Testis (tissue), 3 donors: ENCODE measurements around the gene TEDDM1. TPM values are rescaled to one million over a fixed set of nuclear protein-coding genes. Genes with fewer than 3 reads are reported as not detected.

Experiments
- DNase-seq: peaks from one replicate; pipeline ENCODE4 v3.0.0-alpha.2; 2019
- H3K27ac ChIP-seq, 2 donors: fragments of 200-600 bp; sonication (generic); one replicate each; pipeline ENCODE4 v1.5.1; 2019
- H3K27me3 ChIP-seq: fragments of 200-600 bp; sonication (generic); one replicate; pipeline ENCODE4 v1.5.1; 2019
- H3K36me3 ChIP-seq: fragments of 200-600 bp; sonication (generic); one replicate; pipeline ENCODE4 v1.5.1; 2017; ENCODE audit warnings: low read depth; ENCODE audit errors: missing control alignments
- H3K4me1 ChIP-seq: fragments of 200-600 bp; sonication (generic); one replicate; pipeline ENCODE4 v1.5.1; 2019
- H3K4me3 ChIP-seq, 2 donors: fragments of 200-600 bp; sonication (generic); one replicate each; pipeline ENCODE4 v1.5.1; 2017 to 2019
- H3K9me3 ChIP-seq: fragments of 200-600 bp; sonication (generic); one replicate; pipeline ENCODE4 v1.5.1; 2017
- CTCF ChIP-seq, 3 experiments: fragments of 450-650 bp in 2 of 3; fragments of 200-600 bp in 1 of 3; sonication (generic) in 1 of 3; IDR thresholded peaks; one replicate each; pipeline ENCODE4 v1.5.1; 2016 to 2019; ENCODE audit warnings: antibody characterized with exemption in 3 of 3, mild to moderate bottlenecking in 2 of 3, moderate library complexity in 1 of 3
- POLR2A ChIP-seq: fragments of 450-650 bp; IDR thresholded peaks from one replicate; pipeline ENCODE4 v1.6.1; 2017; ENCODE audit warnings: antibody characterized with exemption, mild to moderate bottlenecking, moderate library complexity
- WGBS, 2 donors: methylation state at CpG; one replicate each; pipeline ENCODE4 v1.1.5; 2018; 5-methylcytosine and 5-hydroxymethylcytosine counted together
- intact Hi-C: fragments of 100-400 bp; cut with DNase I; formaldehyde crosslinking; loops from one replicate; pipeline ENCODE4 v1.15.1; 2023; ENCODE audit warnings: low total_unique reads
- polyA plus RNA-seq: library from polyadenylated mRNA; stranded (reverse); fragments of 350-450 nt; fragmentation: Illumina TruSeq; extraction: RNeasy Lipid Tissue Mini Kit (QIAGEN cat#74804); gene quantifications from one replicate; pipeline ENCODE4 v1.2.3, GENCODE V29; 2014; ENCODE audit warnings: low read depth, low replicate concordance; ENCODE audit not compliant: insufficient read depth
- total RNA-seq, 2 donors: library from RNA; depleted of rRNA; stranded (reverse); fragments of >200 nt; gene quantifications; one replicate each; pipeline ENCODE4 v1.2.3, GENCODE V29; 2016

The TEDDM1 gene
- total and polyA plus RNA-seq, 3 donors from 2014 or later, result not detected

GRCh38 chr1:182430263-182431068 lies 30.0 kb upstream of the TEDDM1 start:
- no peak for DNase-seq
- TF ChIP-seq POLR2A (no peak), CTCF (IDR thresholded peaks at IDR 0.05) (no peak)
- intact Hi-C loops, result no loop called here

DNA sequence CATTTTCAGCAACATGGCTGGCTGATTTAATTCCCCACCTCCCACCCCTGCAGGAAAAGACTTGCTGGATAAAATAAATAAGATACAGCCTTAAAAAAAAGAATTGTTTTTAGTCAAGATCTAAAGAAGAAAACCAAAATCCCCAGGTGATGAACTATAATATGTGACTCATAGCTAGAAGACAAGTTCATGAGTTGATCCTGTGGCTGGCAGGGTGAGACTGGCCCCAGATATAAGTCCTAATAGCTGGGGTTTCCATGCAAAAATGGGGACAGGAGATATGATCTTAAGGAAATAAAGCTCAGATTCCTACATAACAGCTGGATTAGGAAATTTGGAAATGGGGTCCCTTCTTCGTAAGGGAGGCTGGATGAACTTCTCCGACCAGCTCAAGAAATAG lies 27.6 kb upstream of the TEDDM1 start:
- DNase-seq, result no peak
- no peaks in the 10 kb centered on the region for H3K4me1 ChIP-seq
- H3K4me3 ChIP-seq, result no peak overlapping the region
- no peak for TF ChIP-seq POLR2A
- no peak for TF ChIP-seq CTCF (IDR thresholded peaks at IDR 0.05)
- 69 to 84% methylated on average over 2 of the region's 2 CpGs for WGBS, 2 donors
- no peaks in the 10 kb centered on the region for H3K9me3 ChIP-seq
- no peaks in the 10 kb centered on the region for H3K36me3 ChIP-seq
- intact Hi-C loops, result no loop called here
- H3K27ac ChIP-seq, result no peak overlapping the region
- no peaks in the 10 kb centered on the region for H3K27me3 ChIP-seq

More at GRCh38 chr1:182430263-182431068, 30.0 kb upstream of the TEDDM1 start:
- no peaks in the 10 kb centered on the region for H3K4me1 ChIP-seq
- H3K27me3 ChIP-seq, result no peaks in the 10 kb centered on the region
- no peaks in the 10 kb centered on the region for H3K36me3 ChIP-seq
- no peak overlapping the region for H3K4me3 ChIP-seq
- peak overlapping the region in 1 of 2 donors; percentile 4 for H3K27ac ChIP-seq
- WGBS, 2 donors, result 48 to 67% methylated on average over 11 of the region's 11 CpGs
- no peaks in the 10 kb centered on the region for H3K9me3 ChIP-seq

DNA sequence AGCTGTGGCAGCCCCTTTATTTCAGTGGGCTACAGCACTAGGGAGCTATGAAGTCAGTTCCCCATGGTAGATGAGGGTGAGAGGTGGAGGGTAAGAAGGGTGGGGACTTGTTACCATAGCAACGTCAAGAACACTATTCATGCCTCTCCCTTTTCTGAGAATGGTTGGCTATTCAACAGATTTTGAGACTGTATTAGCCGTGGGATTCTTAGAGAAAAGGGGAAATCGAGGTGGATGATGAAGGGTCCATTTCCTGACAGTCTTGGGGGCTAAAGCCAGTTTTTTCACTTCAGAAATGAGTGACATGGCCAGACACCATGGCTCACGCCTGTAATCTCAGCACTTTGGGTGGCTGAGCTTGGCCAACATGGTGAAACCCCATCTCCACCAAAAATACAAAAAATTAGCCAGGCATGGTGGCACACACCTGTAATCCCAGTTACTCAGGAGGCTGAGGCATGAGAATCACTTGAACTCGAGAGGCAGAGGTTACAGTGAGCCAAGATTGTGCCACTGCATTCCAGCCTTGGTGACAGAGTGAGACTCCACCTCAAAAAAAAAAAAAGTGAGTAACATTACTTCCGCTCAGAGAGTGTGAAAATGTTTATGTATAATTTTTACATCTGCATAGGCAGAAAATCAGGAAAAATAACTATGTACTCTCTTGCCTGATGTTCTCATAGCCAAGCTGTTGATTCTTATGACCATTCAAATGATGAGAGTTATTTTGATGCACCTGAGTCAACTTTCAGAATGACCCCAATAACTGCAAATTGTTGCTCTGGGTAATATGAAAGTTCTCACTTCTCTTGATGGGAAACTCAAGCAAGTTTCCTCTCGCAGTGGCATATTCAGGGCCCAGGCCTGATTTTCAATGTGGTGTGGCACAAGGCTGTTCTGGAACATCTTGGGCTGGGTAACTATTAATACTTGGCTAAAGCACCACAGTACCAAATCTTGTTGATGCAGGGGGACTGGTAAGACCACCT lies 26.3 kb upstream of the TEDDM1 start:
- Histone ChIP-seq H3K4me1 (no peaks in the 10 kb centered on the region), H3K9me3 (no peaks in the 10 kb centered on the region), H3K27ac (no peak overlapping the region), H3K27me3 (no peaks in the 10 kb centered on the region), H3K36me3 (no peaks in the 10 kb centered on the region), H3K4me3 (no peak overlapping the region)
- intact Hi-C loops, result no loop called here
- TF ChIP-seq CTCF (IDR thresholded peaks at IDR 0.05) (no peak), POLR2A (no peak)
- no peak for DNase-seq
- WGBS, 2 donors, result 87 to 90% methylated on average over 7 of the region's 7 CpGs

GRCh38 chr1:182415789-182416188 lies 15.3 kb upstream of the TEDDM1 start:
- DNase-seq, result no peak

DNA sequence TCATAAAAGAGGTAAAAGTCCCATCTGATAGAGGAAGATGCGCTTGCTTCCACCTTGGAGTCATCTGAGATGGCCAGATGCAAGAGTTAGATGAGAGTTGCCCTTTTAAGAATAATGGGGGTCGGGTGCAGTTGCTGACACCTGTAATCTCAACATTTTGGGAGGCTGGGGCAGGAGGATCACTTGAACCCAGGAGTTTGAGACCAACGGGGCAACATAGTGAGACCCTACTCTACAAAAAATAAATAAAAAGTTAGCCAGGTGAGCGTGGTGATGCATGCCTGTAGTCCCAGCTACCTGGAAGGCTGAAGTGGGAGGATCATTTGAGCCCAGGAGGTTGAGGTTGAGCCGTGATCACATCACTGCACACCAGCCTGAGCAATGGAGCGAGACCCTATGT lies 13.5 kb upstream of the TEDDM1 start:
- intact Hi-C loops, result no loop called here
- Histone ChIP-seq H3K4me3 (no peak overlapping the region), H3K9me3 (no peaks in the 10 kb centered on the region), H3K27me3 (no peaks in the 10 kb centered on the region), H3K27ac (no peak overlapping the region), H3K36me3 (no peaks in the 10 kb centered on the region), H3K4me1 (no peaks in the 10 kb centered on the region)
- no peak for DNase-seq
- no peak for TF ChIP-seq CTCF (IDR thresholded peaks at IDR 0.05)
- TF ChIP-seq POLR2A, result no peak
- 90 to 92% methylated on average over 6 of the region's 6 CpGs for WGBS, 2 donors

More at GRCh38 chr1:182415789-182416188, 15.3 kb upstream of the TEDDM1 start:
- WGBS, 2 donors, result 75% methylated on average over 1 of the region's 1 CpG; no CpG with 5 or more reads in 1 of the 2 donors
- Histone ChIP-seq H3K27ac (no peak overlapping the region), H3K9me3 (no peaks in the 10 kb centered on the region), H3K4me3 (no peak overlapping the region), H3K27me3 (no peaks in the 10 kb centered on the region), H3K36me3 (no peaks in the 10 kb centered on the region), H3K4me1 (no peaks in the 10 kb centered on the region)
- intact Hi-C loops, result no loop called here
- no peak for TF ChIP-seq POLR2A
